Chondrocyte (in vitro differentiated cells): ENCODE data around the gene PRKCH. TPM values are rescaled to one million over a fixed set of nuclear protein-coding genes. Genes with fewer than 3 reads are reported as not detected.

Experiments used
- DNase-seq: peaks from one replicate; pipeline ENCODE4 v3.0.0; 2021; ENCODE audit warnings: mixed read lengths, low spot score
- H3K27ac Mint-ChIP-seq: one replicate; pipeline ENCODE4 v1.8.0; 2021; ENCODE audit warnings: mild to moderate bottlenecking, moderate library complexity, mixed read lengths; ENCODE audit not compliant: unreplicated experiment
- H3K27me3 Mint-ChIP-seq: 2 replicates; pipeline ENCODE4 v1.8.0; 2021; ENCODE audit warnings: low read depth, mixed read lengths
- H3K36me3 Mint-ChIP-seq: 2 replicates; pipeline ENCODE4 v1.8.0; 2021; ENCODE audit warnings: low read depth, mixed read lengths
- H3K4me1 Mint-ChIP-seq: 2 replicates; pipeline ENCODE4 v1.8.0; 2021; ENCODE audit warnings: low read depth, mild to moderate bottlenecking, mixed read lengths
- H3K4me3 Mint-ChIP-seq: one replicate; pipeline ENCODE4 v1.8.0; 2021; ENCODE audit warnings: mild to moderate bottlenecking, moderate library complexity, mixed read lengths; ENCODE audit not compliant: unreplicated experiment
- H3K9me3 Mint-ChIP-seq: 2 replicates; pipeline ENCODE4 v1.8.0; 2021; ENCODE audit warnings: low read depth, mixed read lengths
- total RNA-seq: library from RNA; stranded (reverse); gene quantifications from 3 replicates; pipeline ENCODE4 v1.2.1, GENCODE V29; 2021
- TF ChIP-seq, protein P1 (sequence below): fragments of 200-600 bp; sonication (generic); IDR thresholded peaks from 2 replicates; pipeline ENCODE4 v1.5.0; 2021; ENCODE audit warnings: antibody characterized with exemption, mild to moderate bottlenecking, moderate library complexity

PRKCH gene
- total RNA-seq, 1 donor from 2014 or later, result 9.7 TPM

DNA sequence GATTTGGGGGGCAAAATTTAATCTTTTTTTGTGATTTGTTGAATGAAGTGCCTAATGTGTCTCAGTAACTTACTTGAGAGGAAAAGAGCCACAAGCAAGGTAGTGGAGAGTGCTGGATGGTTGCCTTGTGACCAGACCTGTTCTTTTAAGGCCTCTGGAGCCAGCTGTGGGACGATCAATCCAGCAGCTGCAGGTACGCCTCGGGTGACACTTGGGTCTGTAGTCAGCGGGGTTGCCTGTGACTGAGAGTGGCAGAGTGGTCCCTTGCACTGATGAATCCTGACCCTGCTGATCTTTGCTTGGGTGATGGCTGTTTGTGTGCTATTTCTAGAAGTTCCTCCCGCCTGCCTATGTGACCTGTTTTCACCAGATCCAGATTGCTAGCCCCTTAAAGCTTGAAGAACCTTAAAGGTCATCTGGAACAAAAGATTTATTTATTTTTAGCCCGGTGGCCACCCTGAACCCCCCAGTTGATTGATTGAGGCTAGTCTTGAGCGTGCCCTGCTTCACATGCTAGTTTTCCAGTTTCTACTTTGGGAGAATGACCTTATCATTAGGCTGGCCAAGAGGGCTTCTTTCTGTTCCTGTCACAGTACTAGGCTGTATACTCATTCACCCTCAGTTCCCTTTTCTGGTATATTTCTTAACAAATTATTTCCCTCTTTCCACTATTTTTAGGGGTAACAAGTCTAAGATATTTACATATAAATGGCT is 23.2 kb downstream of the PRKCH start:
- DNase-seq, result no peak
- no peaks in the 10 kb centered on the region for H3K4me1 Mint-ChIP-seq

DNA sequence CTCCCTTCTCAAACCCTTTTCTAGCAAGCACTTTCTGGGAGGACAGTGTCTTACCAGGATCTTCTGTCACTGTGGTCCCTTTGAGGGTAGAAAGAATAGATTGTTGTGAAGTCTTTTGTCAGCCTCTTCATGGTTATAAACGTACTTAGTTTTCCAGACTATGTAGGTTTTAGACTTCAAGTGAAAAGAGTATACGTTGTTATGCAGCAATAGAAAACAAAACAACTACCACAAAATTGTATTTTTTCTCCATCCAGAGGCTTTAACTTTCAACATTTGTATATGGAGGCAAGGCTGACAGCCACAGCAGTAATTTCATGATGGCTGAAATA is 23.7 kb downstream of the PRKCH start:
- DNase-seq, result no peak
- Mint-ChIP-seq H3K4me3 (no peak overlapping the region), H3K27ac (no peak overlapping the region), H3K4me1 (no peaks in the 10 kb centered on the region), H3K36me3 (no peaks in the 10 kb centered on the region), H3K9me3 (no peaks in the 10 kb centered on the region), H3K27me3 (no peaks in the 10 kb centered on the region)
- TF ChIP-seq, protein P1, sequence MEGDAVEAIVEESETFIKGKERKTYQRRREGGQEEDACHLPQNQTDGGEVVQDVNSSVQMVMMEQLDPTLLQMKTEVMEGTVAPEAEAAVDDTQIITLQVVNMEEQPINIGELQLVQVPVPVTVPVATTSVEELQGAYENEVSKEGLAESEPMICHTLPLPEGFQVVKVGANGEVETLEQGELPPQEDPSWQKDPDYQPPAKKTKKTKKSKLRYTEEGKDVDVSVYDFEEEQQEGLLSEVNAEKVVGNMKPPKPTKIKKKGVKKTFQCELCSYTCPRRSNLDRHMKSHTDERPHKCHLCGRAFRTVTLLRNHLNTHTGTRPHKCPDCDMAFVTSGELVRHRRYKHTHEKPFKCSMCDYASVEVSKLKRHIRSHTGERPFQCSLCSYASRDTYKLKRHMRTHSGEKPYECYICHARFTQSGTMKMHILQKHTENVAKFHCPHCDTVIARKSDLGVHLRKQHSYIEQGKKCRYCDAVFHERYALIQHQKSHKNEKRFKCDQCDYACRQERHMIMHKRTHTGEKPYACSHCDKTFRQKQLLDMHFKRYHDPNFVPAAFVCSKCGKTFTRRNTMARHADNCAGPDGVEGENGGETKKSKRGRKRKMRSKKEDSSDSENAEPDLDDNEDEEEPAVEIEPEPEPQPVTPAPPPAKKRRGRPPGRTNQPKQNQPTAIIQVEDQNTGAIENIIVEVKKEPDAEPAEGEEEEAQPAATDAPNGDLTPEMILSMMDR, result no peak

More for the DNA sequence above, 23.2 kb downstream of the PRKCH start:
- Mint-ChIP-seq H3K36me3 (no peaks in the 10 kb centered on the region), H3K9me3 (no peaks in the 10 kb centered on the region), H3K27me3 (no peaks in the 10 kb centered on the region), H3K27ac (no peak overlapping the region), H3K4me3 (no peak overlapping the region)
- TF ChIP-seq, protein P1, result no peak

DNA sequence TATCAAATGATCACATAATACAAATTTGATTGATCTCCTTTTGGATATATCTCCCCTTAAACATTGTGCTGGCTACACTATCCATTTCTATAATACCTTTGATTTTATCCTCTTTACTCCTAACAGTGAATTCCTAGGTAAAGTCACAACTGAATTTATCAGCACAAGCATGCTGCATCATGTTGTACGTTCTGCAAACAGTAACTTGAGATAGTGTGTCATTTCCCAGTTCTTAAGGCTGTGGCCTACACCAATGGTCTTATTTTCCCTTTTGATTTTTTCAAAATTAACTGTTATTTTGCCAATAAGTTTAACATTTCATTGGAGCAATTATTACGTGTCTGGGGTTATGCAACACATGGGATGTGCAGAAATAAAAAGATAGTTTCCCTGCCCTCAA is 24.8 kb downstream of the PRKCH start:
- Mint-ChIP-seq H3K4me3 (no peak overlapping the region), H3K9me3 (no peaks in the 10 kb centered on the region), H3K27ac (no peak overlapping the region), H3K4me1 (no peaks in the 10 kb centered on the region), H3K36me3 (no peaks in the 10 kb centered on the region), H3K27me3 (no peaks in the 10 kb centered on the region)
- DNase-seq, result no peak
- TF ChIP-seq, protein P1, result no peak

DNA sequence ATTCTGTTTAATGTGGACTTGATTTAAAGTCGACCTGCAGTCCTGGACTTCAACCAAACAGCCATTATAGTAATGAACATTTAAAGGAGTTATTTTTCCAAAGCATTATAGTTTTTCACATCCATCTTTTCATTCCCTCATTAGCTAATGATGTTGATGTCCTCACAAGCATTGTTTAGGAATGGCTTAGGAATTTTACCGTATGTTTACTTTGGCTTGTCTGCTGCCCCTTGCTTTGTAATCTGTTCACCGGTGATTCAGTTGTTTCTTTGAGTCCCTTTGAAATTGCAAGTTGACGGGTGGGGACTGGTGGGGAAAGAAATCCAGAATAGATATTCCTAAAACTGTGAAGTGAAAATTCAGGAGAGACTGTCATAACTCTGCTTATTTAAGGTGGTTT is 25.4 kb downstream of the PRKCH start:
- no peaks in the 10 kb centered on the region for H3K27me3 Mint-ChIP-seq
- no peak overlapping the region for H3K4me3 Mint-ChIP-seq
- H3K9me3 Mint-ChIP-seq, result no peaks in the 10 kb centered on the region
- TF ChIP-seq, protein P1, result no peak
- H3K36me3 Mint-ChIP-seq, result no peaks in the 10 kb centered on the region
- H3K27ac Mint-ChIP-seq, result no peak overlapping the region
- H3K4me1 Mint-ChIP-seq, result no peaks in the 10 kb centered on the region
- no peak for DNase-seq

DNA sequence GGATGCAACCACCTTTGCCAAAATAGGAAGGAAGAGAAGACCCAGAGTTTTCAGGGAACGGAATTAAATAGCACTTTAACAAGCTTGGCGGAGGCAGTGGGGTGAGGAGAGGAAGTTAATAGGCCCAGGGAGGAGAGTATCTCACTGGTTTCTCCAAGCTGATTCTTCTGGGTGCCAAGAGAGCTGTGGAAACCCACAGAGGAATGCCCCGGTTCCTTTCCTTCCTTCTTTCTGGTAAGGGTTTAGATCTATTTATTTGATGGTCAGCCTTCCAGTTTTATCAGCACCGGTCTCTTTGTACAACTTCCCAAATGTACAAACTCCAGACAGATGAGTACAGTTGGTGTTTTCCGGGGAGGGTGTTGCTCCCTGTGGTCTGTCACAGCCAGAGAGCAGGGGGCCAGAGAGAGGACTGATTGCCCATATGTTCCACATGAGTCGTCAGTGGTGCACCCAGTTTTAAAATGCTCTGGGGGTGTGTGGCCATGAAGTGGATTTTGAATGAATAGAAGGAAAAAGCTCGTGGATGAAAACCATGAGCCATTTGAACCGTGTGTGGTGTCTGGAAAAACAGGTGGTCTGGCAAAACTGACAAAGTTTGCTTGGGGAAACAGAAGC is 26.6 kb downstream of the PRKCH start:
- no peaks in the 10 kb centered on the region for H3K36me3 Mint-ChIP-seq
- H3K4me1 Mint-ChIP-seq, result no peaks in the 10 kb centered on the region

More for the DNA sequence above, 26.6 kb downstream of the PRKCH start:
- Mint-ChIP-seq H3K9me3 (no peaks in the 10 kb centered on the region), H3K4me3 (no peak overlapping the region), H3K27me3 (no peaks in the 10 kb centered on the region), H3K27ac (no peak overlapping the region)
- TF ChIP-seq, protein P1, result no peak
- DNase-seq, result no peak
